Transverse colon (tissue), 4 donors: Measurements from ENCODE around the gene CEP41.

Experiments
- POLR2A ChIP-seq: fragments of 450-650 bp; IDR thresholded peaks from one replicate; pipeline ENCODE4 v1.6.1; 2016; ENCODE audit warnings: antibody characterized with exemption, mild to moderate bottlenecking, moderate library complexity
- POLR2AphosphoS5 ChIP-seq, 3 donors: sonication (generic); formaldehyde crosslinking; IDR thresholded peaks; one replicate each; pipeline ENCODE4 v1.6.1; 2016; ENCODE audit warnings: antibody characterized with exemption in 3 of 3
- TF ChIP-seq, protein P1 (sequence below), 5 experiments: fragments of 200-600 bp in 3 of 5; fragments of 450-650 bp in 2 of 5; sonication (generic) in 3 of 5; IDR thresholded peaks; 1 replicate in 2 of 5; 2 replicates in 3 of 5; pipeline ENCODE4 v1.5.1; 2016 to 2017; ENCODE audit warnings: antibody characterized with exemption in 5 of 5, inconsistent platforms in 3 of 5, mild to moderate bottlenecking in 2 of 5, moderate library complexity in 1 of 5

DNA sequence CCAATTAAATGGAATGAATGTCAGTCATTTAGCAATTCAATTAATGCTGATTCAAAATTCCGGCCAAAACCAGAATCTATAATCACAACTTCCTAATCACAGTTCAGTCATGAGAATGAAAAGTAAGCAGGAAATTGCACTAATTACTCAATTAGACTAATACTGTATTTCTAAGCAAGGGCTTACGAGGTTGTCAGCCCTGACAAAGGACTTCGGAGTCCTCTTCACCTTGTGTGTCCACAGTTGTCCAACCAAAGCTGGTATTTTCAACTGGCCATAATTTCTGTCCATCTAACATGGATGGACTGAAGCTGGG is 43.1 kb downstream of the CEP41 start:
- TF ChIP-seq, protein P1, sequence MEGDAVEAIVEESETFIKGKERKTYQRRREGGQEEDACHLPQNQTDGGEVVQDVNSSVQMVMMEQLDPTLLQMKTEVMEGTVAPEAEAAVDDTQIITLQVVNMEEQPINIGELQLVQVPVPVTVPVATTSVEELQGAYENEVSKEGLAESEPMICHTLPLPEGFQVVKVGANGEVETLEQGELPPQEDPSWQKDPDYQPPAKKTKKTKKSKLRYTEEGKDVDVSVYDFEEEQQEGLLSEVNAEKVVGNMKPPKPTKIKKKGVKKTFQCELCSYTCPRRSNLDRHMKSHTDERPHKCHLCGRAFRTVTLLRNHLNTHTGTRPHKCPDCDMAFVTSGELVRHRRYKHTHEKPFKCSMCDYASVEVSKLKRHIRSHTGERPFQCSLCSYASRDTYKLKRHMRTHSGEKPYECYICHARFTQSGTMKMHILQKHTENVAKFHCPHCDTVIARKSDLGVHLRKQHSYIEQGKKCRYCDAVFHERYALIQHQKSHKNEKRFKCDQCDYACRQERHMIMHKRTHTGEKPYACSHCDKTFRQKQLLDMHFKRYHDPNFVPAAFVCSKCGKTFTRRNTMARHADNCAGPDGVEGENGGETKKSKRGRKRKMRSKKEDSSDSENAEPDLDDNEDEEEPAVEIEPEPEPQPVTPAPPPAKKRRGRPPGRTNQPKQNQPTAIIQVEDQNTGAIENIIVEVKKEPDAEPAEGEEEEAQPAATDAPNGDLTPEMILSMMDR (IDR thresholded peaks at IDR 0.05): no peak
- TF ChIP-seq POLR2A (no peak), POLR2AphosphoS5 (IDR thresholded peaks at IDR 0.05) (no peak)
